Urinary bladder (tissue), 4 donors: Measurements from ENCODE around the gene PIK3C2G. TPM values are rescaled to one million over a fixed set of nuclear protein-coding genes. Genes with fewer than 3 reads are reported as not detected.
"Not testable (repeated sequence)": the region's sequence is repeated elsewhere in the genome, so short reads cannot be mapped to it uniquely, and the experiment has no call there.

ENCODE experiments used
- DNase-seq: peaks from one replicate; pipeline ENCODE4 v3.0.0-alpha.2; 2015; ENCODE audit errors: extremely low spot score
- H3K27ac ChIP-seq: one replicate; pipeline ENCODE4 v1.5.1; 2013; ENCODE audit warnings: low read depth, mild to moderate bottlenecking, moderate library complexity
- H3K36me3 ChIP-seq: one replicate; pipeline ENCODE4 v1.6.1; 2013; ENCODE audit warnings: mild to moderate bottlenecking, moderate library complexity; ENCODE audit not compliant: insufficient read depth
- H3K4me1 ChIP-seq: one replicate; pipeline ENCODE4 v1.6.1; 2013; ENCODE audit warnings: mild to moderate bottlenecking, moderate library complexity; ENCODE audit not compliant: insufficient read depth
- H3K4me3 ChIP-seq: one replicate; pipeline ENCODE4 v1.5.1; 2013; ENCODE audit warnings: low read depth, low read length
- WGBS: extraction: QIAGEN DNeasy Blood & Tissue Kit; methylation state at CpG from one replicate; pipeline ENCODE4 v1.1.7; 2013; 5-methylcytosine and 5-hydroxymethylcytosine counted together
- polyA plus RNA-seq: library from polyadenylated mRNA; stranded (reverse); fragments of 200-250 nt; gene quantifications from one replicate; pipeline ENCODE4 v1.2.3, GENCODE V29; 2013
- total RNA-seq: library from RNA; depleted of rRNA; stranded (reverse); fragments of >200 nt; gene quantifications from one replicate; pipeline ENCODE4 v1.2.3, GENCODE V29; 2014
- donor health status: healthy with polysubstance abuse.
- donor health status: healthy.

Gene PIK3C2G
- total and polyA plus RNA-seq, 2 donors, result 0.03 to 1.2 TPM

GRCh38 chr12:18492372-18493025 is 231.2 kb downstream of the PIK3C2G start:
- no peaks in the 10 kb centered on the region for H3K4me1 ChIP-seq
- no peaks in the 10 kb centered on the region for H3K36me3 ChIP-seq
- H3K4me3 ChIP-seq, result no peak overlapping the region
- WGBS, result 96% methylated on average over 2 of the region's 2 CpGs
- no peak overlapping the region for H3K27ac ChIP-seq
- DNase-seq, result no peak

DNA sequence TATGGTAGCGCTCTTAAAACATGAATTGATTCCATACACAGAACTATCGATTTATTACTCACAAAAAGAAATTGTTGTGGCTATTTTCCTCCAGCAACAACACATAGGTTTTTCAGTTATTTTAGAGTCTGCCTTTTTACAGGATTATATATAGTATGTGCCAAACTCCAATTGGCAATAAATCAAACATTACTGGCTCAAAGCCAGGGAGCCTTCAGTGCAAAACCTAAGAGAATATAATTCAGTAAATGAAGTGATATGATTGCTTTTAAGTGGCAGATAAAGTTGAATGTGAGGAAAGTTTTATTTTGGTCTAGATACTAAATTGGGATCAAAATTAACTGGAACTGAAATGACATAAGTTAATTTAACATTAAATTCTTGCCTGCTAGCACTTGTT is 234.8 kb downstream of the PIK3C2G start:
- DNase-seq, result no peak
- no peaks in the 10 kb centered on the region for H3K4me1 ChIP-seq
- H3K27ac ChIP-seq, result no peak overlapping the region
- H3K36me3 ChIP-seq, result no peaks in the 10 kb centered on the region
- no peak overlapping the region for H3K4me3 ChIP-seq
- 94% methylated on average over 2 of the region's 2 CpGs for WGBS

DNA sequence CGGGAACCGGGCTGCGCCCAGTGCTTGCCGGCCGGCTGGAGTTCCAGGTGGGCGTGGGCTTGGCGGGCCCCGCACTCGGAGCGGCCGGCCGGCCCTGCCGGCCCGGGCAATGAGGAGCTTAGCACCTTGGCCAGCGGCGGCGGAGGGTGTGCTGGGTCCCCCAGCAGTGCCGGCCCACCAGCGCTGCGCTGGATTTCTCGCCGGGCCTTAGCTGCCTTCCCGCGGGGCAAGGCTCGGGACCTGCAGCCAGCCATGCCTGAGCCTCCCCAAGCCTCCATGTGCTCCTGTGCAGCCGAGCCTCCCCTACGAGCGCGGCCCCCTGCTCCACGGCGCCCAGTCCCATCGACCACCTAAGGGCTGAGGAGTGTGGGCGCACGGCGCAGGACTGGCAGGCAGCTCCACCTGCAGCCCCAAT is 238.8 kb downstream of the PIK3C2G start:
- 98% methylated on average over 35 of the region's 35 CpGs for WGBS
- not testable (repeated sequence) for H3K4me1 ChIP-seq, DNase-seq, H3K36me3 ChIP-seq, H3K4me3 ChIP-seq, H3K27ac ChIP-seq

GRCh38 chr12:18500736-18501135 is 239.4 kb downstream of the PIK3C2G start:
- H3K4me3 ChIP-seq, H3K27ac ChIP-seq, H3K4me1 ChIP-seq, DNase-seq, H3K36me3 ChIP-seq: not testable (repeated sequence)
- WGBS, result 97% methylated on average over 21 of the region's 21 CpGs

DNA sequence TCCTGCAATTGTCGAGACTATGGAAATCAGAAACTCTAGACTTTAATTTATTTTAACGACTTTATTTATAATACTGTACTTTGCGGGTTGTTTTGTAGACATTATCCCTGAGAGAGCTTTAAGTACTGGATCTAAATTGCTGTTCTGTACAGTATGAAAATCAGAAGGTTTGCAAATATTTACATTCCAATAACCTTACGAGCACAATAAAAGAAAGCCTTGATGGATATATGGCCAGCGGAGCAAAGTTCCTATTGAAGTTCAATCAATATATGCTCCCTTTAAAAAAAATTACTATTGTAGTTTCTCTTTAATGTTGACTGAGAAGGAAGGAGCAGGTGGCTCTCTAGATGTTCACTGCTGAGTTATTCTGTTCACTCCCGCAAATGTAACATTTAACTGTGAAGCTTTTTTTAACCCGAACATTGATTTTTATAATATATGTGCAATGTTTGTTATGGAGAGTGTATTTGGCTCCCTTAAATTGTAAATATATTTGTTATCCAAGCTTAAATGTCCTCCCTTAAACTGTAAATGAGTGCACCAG is 241.2 kb downstream of the PIK3C2G start:
- WGBS, result 63% methylated on average over 7 of the region's 7 CpGs
- no peak overlapping the region for H3K4me3 ChIP-seq

DNA sequence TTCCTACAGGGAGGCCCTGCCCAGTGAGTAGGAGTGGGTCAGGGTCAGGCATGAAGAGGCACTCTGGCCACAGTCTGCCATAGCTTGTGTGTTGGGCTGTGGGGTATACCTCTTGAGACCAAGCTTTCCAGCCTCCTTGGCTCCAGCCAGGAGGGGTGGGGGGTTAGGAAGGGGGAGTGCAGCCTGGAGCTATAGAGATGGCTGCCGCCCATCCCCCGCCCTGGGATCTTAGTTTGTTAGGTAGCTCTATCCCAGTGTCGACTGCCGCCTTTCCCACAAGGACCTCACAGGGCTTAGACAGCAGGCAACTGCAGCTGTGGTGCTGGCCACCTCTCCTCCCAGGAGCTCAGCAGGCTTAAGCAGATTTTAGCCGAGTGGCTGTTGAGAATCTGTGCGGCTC is 260.1 kb downstream of the PIK3C2G start:
- H3K4me1 ChIP-seq, result no peaks in the 10 kb centered on the region
- H3K27ac ChIP-seq, result no peak overlapping the region
- no peaks in the 10 kb centered on the region for H3K36me3 ChIP-seq
- no peak for DNase-seq
- no peak overlapping the region for H3K4me3 ChIP-seq
- 97% methylated on average over 6 of the region's 6 CpGs for WGBS

More for the DNA sequence above, 241.2 kb downstream of the PIK3C2G start:
- Histone ChIP-seq H3K4me1 (no peaks in the 10 kb centered on the region), H3K27ac (no peak overlapping the region), H3K36me3 (no peaks in the 10 kb centered on the region)
- no peak for DNase-seq

DNA sequence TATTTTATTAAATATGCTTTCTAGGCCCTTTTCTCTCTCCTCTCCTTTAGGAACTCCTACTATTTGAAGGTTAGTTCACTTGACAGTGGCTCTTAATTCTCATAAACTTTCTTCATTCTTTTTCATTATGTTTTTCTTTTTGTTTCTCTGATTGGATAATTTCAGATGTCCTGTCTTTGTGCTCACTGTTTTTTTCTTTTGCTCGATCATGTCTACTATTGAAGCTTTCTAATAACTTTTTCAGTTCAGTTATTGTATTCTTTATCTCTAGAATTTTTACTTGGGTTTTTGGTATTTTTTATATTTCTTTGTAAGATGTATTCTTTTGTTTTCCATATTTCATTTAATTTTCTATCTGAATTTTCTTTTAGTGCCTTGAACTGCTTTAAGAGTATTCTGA is 261.5 kb downstream of the PIK3C2G start:
- H3K4me1 ChIP-seq, result no peaks in the 10 kb centered on the region

GRCh38 chr12:18542497-18542896 is 281.2 kb downstream of the PIK3C2G start:
- not testable (repeated sequence) for H3K4me3 ChIP-seq, H3K4me1 ChIP-seq, H3K36me3 ChIP-seq, DNase-seq, H3K27ac ChIP-seq
- WGBS, result 95% methylated on average over 3 of the region's 3 CpGs

More for the DNA sequence above, 261.5 kb downstream of the PIK3C2G start:
- H3K27ac ChIP-seq, result no peak overlapping the region
- H3K4me3 ChIP-seq, result no peak overlapping the region
- no peak for DNase-seq
- WGBS, result 96% methylated on average over 1 of the region's 1 CpG
- no peaks in the 10 kb centered on the region for H3K36me3 ChIP-seq

DNA sequence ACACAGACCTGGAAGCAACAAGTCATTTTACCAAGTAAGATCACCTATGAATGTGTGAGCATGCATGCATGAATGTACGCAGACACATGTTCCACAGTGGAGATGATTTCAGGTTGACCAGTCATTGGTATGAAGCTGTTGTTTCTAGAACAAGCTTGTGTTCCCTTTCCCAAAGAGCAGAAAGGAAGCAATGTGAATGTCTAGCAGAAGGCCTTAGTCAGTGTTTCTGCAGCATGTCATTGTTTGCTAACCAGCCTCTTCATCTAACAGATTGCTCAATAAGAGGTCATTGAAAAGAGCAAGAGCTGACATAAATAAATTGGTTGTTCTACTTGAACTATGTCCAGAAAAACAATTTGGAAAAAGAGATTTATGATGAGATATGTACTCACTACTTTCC is 285.1 kb downstream of the PIK3C2G start:
- Histone ChIP-seq H3K4me1 (no peaks in the 10 kb centered on the region), H3K4me3 (no peak overlapping the region), H3K36me3 (no peaks in the 10 kb centered on the region), H3K27ac (no peak overlapping the region)
- WGBS, result 85% methylated on average over 1 of the region's 1 CpG
- DNase-seq, result no peak

DNA sequence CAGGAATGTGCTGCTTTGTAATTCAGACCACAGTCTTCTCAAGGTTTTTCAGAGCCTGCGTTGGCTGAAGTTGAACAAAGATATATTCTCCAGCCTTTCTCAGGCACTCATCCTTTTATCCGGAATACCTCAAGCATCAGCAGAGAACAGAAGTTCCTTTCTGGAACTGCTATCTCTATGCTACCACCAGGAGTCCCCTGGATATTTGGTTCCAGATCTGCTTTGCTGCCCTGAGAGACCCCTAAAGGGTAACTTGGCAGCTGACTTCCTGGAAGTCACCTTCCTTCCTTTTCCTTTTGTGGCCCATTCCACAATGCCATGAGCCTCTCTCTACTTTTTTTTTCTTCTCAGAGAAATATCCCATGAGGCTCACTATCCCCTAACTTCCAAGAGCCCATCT is 288.3 kb downstream of the PIK3C2G start:
- H3K4me1 ChIP-seq, result no peaks in the 10 kb centered on the region
- no peak overlapping the region for H3K4me3 ChIP-seq
- no peaks in the 10 kb centered on the region for H3K36me3 ChIP-seq
- no peak overlapping the region for H3K27ac ChIP-seq
- DNase-seq, result no peak
- WGBS, result 93% methylated on average over 2 of the region's 2 CpGs

- no peak for DNase-seq
- Histone ChIP-seq H3K4me1 (no peaks in the 10 kb centered on the region), H3K4me3 (no peak overlapping the region), H3K27ac (no peak overlapping the region), H3K36me3 (no peaks in the 10 kb centered on the region)
- WGBS, result 97% methylated on average over 1 of the region's 1 CpG
These were observed 289.8 kb downstream of the PIK3C2G start for GRCh38 chr12:18551106-18551505.

DNA sequence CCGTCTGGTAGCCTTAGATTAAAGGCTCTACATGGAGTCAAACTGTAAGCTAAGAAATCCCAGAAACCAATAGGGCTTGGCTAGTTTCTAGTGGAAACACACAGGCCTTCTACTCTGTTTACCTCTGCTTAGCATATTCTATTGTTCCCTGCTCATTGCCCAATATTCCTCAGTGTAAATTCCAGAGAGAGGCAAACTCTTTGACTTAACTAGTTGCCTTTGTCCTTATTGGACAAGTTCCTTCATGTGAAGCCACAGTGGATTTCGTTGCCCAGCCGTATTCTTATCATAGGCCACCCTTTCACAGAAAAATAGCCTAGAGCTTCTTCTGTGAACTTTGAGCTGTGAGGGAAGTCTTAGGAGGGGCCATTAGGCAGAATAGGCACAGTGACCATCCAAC is 290.4 kb downstream of the PIK3C2G start:
- H3K4me1 ChIP-seq, result no peaks in the 10 kb centered on the region
- no peak overlapping the region for H3K4me3 ChIP-seq
- H3K36me3 ChIP-seq, result no peaks in the 10 kb centered on the region
- no peak for DNase-seq
- H3K27ac ChIP-seq, result no peak overlapping the region
- WGBS, result 91% methylated on average over 3 of the region's 3 CpGs

DNA sequence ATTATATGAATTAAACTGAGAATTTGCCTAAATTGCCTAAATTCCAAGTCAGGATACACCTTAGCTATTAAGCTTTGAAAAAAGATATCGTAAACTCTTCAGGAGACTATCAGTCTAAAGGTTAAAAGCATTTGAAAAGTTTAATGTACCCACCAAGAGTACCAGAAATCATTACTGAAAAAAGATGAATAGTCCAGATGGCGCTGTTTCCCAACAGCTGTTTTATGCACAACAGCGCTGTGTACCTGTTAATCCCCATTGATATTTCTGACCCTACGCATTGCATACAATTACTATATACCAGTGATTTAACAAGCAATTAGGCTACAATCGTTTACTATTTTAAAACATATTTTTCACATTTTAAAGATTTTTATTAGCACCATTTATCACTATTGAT is 291.5 kb downstream of the PIK3C2G start:
- H3K4me3 ChIP-seq, result no peak overlapping the region
- no peak for DNase-seq
- H3K36me3 ChIP-seq, result no peaks in the 10 kb centered on the region
- H3K4me1 ChIP-seq, result no peaks in the 10 kb centered on the region
- WGBS, result 96% methylated on average over 5 of the region's 5 CpGs
- H3K27ac ChIP-seq, result no peak overlapping the region

GRCh38 chr12:18556161-18556560 is 294.8 kb downstream of the PIK3C2G start:
- no peaks in the 10 kb centered on the region for H3K4me1 ChIP-seq
- no peak overlapping the region for H3K4me3 ChIP-seq
- no peaks in the 10 kb centered on the region for H3K36me3 ChIP-seq
- H3K27ac ChIP-seq, result no peak overlapping the region
- WGBS, result 53% methylated on average over 2 of the region's 2 CpGs
- no peak for DNase-seq
